CD4-positive, alpha-beta T cell treated with Interleukin-17A for 1 hour (primary cell): ENCODE data around the gene AP4E1.
"Not testable (repeated sequence)": the region's sequence is repeated elsewhere in the genome, so short reads cannot be mapped to it uniquely, and the experiment has no call there.

ENCODE experiments used
- DNase-seq: peaks from one replicate; pipeline ENCODE4 v3.0.0-alpha.2; 2020

Gene AP4E1

GRCh38 chr15:50890751-50891150 lies 17.7 kb upstream of the AP4E1 start:
- DNase-seq, result no peak

GRCh38 chr15:50891159-50891558 lies 17.3 kb upstream of the AP4E1 start:
- no peak for DNase-seq

GRCh38 chr15:50893976-50894375 lies 14.5 kb upstream of the AP4E1 start:
- DNase-seq, result no peak

GRCh38 chr15:50901390-50901789 lies 7.1 kb upstream of the AP4E1 start:
- not testable (repeated sequence) for DNase-seq

GRCh38 chr15:50904211-50904610 lies 4.3 kb upstream of the AP4E1 start:
- no peak for DNase-seq

GRCh38 chr15:50905055-50905454 lies 3.4 kb upstream of the AP4E1 start:
- DNase-seq, result no peak

- peak; percentile 91 for DNase-seq
Observed at GRCh38 chr15:50906954-50907600, 1.4 kb upstream of the AP4E1 start.

- peak; percentile 67 for DNase-seq
Observed at GRCh38 chr15:50907601-50908208, 778 bp upstream of the AP4E1 start.

- DNase-seq, result no peak
Observed at GRCh38 chr15:50909010-50909317, 481 bp downstream of the AP4E1 start.

- not testable (repeated sequence) for DNase-seq
Observed at GRCh38 chr15:50910426-50910795, 1.9 kb downstream of the AP4E1 start.

- DNase-seq, result no peak
Observed at GRCh38 chr15:50911001-50911400, 2.5 kb downstream of the AP4E1 start.

- no peak for DNase-seq
Observed at GRCh38 chr15:50911621-50912020, 3.1 kb downstream of the AP4E1 start.

- no peak for DNase-seq
Observed at GRCh38 chr15:50916400-50916799, 7.9 kb downstream of the AP4E1 start.

- DNase-seq, result not testable (repeated sequence)
Observed at GRCh38 chr15:50919359-50919758, 10.9 kb downstream of the AP4E1 start.

GRCh38 chr15:50925281-50925680 lies 16.8 kb downstream of the AP4E1 start:
- no peak for DNase-seq

GRCh38 chr15:50929062-50929461 lies 20.6 kb downstream of the AP4E1 start:
- no peak for DNase-seq

- no peak for DNase-seq
Observed at GRCh38 chr15:50930792-50931191, 22.3 kb downstream of the AP4E1 start.

- DNase-seq, result no peak
Observed at GRCh38 chr15:50933341-50933740, 24.9 kb downstream of the AP4E1 start.

- no peak for DNase-seq
Observed at GRCh38 chr15:50938525-50938924, 30.0 kb downstream of the AP4E1 start.

- DNase-seq, result no peak
Observed at GRCh38 chr15:50939911-50940310, 31.4 kb downstream of the AP4E1 start.

- no peak for DNase-seq
Observed at GRCh38 chr15:50940506-50940905, 32.0 kb downstream of the AP4E1 start.

GRCh38 chr15:50943638-50944037 lies 35.2 kb downstream of the AP4E1 start:
- no peak for DNase-seq

GRCh38 chr15:50944672-50945071 lies 36.2 kb downstream of the AP4E1 start:
- DNase-seq, result no peak

GRCh38 chr15:50945725-50946124 lies 37.2 kb downstream of the AP4E1 start:
- no peak for DNase-seq

GRCh38 chr15:50950745-50951144 lies 42.3 kb downstream of the AP4E1 start:
- not testable (repeated sequence) for DNase-seq
